NT2/D1 (cell line): ENCODE data around the gene OS9.

Experiments used
- SUZ12 ChIP-seq: IDR thresholded peaks from 2 replicates; pipeline ENCODE4 v1.6.1; 2011; ENCODE audit not compliant: insufficient read length, insufficient read depth; ENCODE audit errors: extremely low read depth
- YY1 ChIP-seq: IDR thresholded peaks from 2 replicates; pipeline ENCODE4 v1.6.1; 2011; ENCODE audit not compliant: insufficient read length, insufficient read depth
- ZNF274 ChIP-seq: IDR thresholded peaks from 2 replicates; pipeline ENCODE4 v1.6.1; 2011; ENCODE audit warnings: mild to moderate bottlenecking, low read depth, low read length

GRCh38 chr12:57732270-57732669, 38.3 kb downstream of the OS9 start:
- TF ChIP-seq YY1 (no peak), SUZ12 (no peak), ZNF274 (no peak)
